ENCODE data around the gene ZNF106. TPM values are rescaled to one million over a fixed set of nuclear protein-coding genes. Genes with fewer than 3 reads are reported as not detected.

Gene ZNF106
- polyA plus RNA-seq, 3 donors, result 29.0 to 121 (median 69.2) TPM

GRCh38 chr15:42395838-42396237, 95.1 kb downstream of the ZNF106 start:
- TF ChIP-seq, protein P1, sequence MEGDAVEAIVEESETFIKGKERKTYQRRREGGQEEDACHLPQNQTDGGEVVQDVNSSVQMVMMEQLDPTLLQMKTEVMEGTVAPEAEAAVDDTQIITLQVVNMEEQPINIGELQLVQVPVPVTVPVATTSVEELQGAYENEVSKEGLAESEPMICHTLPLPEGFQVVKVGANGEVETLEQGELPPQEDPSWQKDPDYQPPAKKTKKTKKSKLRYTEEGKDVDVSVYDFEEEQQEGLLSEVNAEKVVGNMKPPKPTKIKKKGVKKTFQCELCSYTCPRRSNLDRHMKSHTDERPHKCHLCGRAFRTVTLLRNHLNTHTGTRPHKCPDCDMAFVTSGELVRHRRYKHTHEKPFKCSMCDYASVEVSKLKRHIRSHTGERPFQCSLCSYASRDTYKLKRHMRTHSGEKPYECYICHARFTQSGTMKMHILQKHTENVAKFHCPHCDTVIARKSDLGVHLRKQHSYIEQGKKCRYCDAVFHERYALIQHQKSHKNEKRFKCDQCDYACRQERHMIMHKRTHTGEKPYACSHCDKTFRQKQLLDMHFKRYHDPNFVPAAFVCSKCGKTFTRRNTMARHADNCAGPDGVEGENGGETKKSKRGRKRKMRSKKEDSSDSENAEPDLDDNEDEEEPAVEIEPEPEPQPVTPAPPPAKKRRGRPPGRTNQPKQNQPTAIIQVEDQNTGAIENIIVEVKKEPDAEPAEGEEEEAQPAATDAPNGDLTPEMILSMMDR (IDR thresholded peaks at IDR 0.05), result no peak
- no peak overlapping the region for H3K27ac Mint-ChIP-seq
- H3K36me3 Mint-ChIP-seq, result peaks cover 46 to 68% of the 10 kb centered on the region in 2 donors
- no peak overlapping the region for H3K4me3 Mint-ChIP-seq
- H4K20me1 ChIP-seq (ENCODE audit: insufficient read depth, low read length), result no peaks in the 10 kb centered on the region
- no peaks in the 10 kb centered on the region for H3K27me3 ChIP-seq (ENCODE audit: control insufficient read depth in 2 of 2, insufficient read depth in 2 of 2, low read length in 2 of 2)
- no peaks in the 10 kb centered on the region for H3K9me3 Mint-ChIP-seq
- H3K27me3 Mint-ChIP-seq (ENCODE audit: low read depth in 3 of 3), result peaks cover 0 to 2% (median 0%) of the 10 kb centered on the region in 3 donors
- no peaks in the 10 kb centered on the region for H3K4me1 Mint-ChIP-seq
- no peak overlapping the region for H3K4me3 ChIP-seq (replicated peaks in 1 of 3; ENCODE audit: low read depth in 2 of 3, low read length in 3 of 3)
- H3K79me2 ChIP-seq (ENCODE audit: insufficient read depth, low read length), result no peaks in the 10 kb centered on the region
- peaks cover 37 to 74% of the 10 kb centered on the region in 2 donors for H3K36me3 ChIP-seq (replicated peaks in 1 of 2; ENCODE audit: control insufficient read depth in 1 of 2, insufficient read depth in 2 of 2, low read length in 2 of 2)
- H3K9ac ChIP-seq (ENCODE audit: insufficient read depth, low read length, poor library complexity, severe bottlenecking), result no peak overlapping the region
- no peak overlapping the region for H3K4me2 ChIP-seq (replicated peaks; ENCODE audit: extremely low read depth, low read length, poor library complexity, severe bottlenecking)
- no peak overlapping the region for H3K27ac ChIP-seq (ENCODE audit: low read depth in 1 of 2, low read length in 2 of 2)
- intact Hi-C loops (cut with micrococcal nuclease), result no loop called here
- WGBS (ENCODE audit: insufficient coverage), result 80% methylated on average over 1 of the region's 1 CpG
- DNase-seq, result no peak
- H2AFZ ChIP-seq (ENCODE audit: insufficient read depth, low read depth, low read length, poor library complexity, severe bottlenecking), result no peak overlapping the region
- H3K4me1 ChIP-seq (ENCODE audit: control insufficient read depth in 1 of 2, insufficient read depth in 2 of 2, low read length in 2 of 2), result no peaks in the 10 kb centered on the region
- H3K9me3 ChIP-seq (replicated peaks in 1 of 2; ENCODE audit: control insufficient read depth in 1 of 2, insufficient read depth in 1 of 2, low read length in 2 of 2), result no peaks in the 10 kb centered on the region

- Mint-ChIP-seq H3K4me1 (no peaks in the 10 kb centered on the region), H3K27ac (peak overlapping the region in 3 of 7 donors; percentile 47 to 72 (median 47))
Observed at GRCh38 chr15:42394106-42394505, 96.8 kb downstream of the ZNF106 start.

More at GRCh38 chr15:42394106-42394505, 96.8 kb downstream of the ZNF106 start:
- no peak overlapping the region for H3K9ac ChIP-seq (ENCODE audit: insufficient read depth, low read length, poor library complexity, severe bottlenecking)
- H4K20me1 ChIP-seq (ENCODE audit: insufficient read depth, low read length), result no peaks in the 10 kb centered on the region
- Mint-ChIP-seq H3K36me3 (peaks cover 41 to 65% of the 10 kb centered on the region in 2 donors), H3K27me3 (ENCODE audit: low read depth in 3 of 3) (peaks cover 0 to 2% (median 0%) of the 10 kb centered on the region in 3 donors), H3K4me3 (no peak overlapping the region), H3K9me3 (no peaks in the 10 kb centered on the region)
- no peak overlapping the region for H3K27ac ChIP-seq (ENCODE audit: low read depth in 1 of 2, low read length in 2 of 2)
- no peaks in the 10 kb centered on the region for H3K27me3 ChIP-seq (ENCODE audit: control insufficient read depth in 2 of 2, insufficient read depth in 2 of 2, low read length in 2 of 2)
- no peaks in the 10 kb centered on the region for H3K9me3 ChIP-seq (replicated peaks in 1 of 2; ENCODE audit: control insufficient read depth in 1 of 2, insufficient read depth in 1 of 2, low read length in 2 of 2)
- H3K36me3 ChIP-seq (replicated peaks in 1 of 2; ENCODE audit: control insufficient read depth in 1 of 2, insufficient read depth in 2 of 2, low read length in 2 of 2), result peaks cover 33 to 70% of the 10 kb centered on the region in 2 donors
- TF ChIP-seq, protein P1 (IDR thresholded peaks at IDR 0.05), result no peak
- no peak for DNase-seq
- no peak overlapping the region for H3K4me3 ChIP-seq (replicated peaks in 1 of 3; ENCODE audit: low read depth in 2 of 3, low read length in 3 of 3)
- no peaks in the 10 kb centered on the region for H3K4me1 ChIP-seq (ENCODE audit: control insufficient read depth in 1 of 2, insufficient read depth in 2 of 2, low read length in 2 of 2)
- 97% methylated on average over 8 of the region's 13 CpGs for WGBS (ENCODE audit: insufficient coverage)
- H2AFZ ChIP-seq (ENCODE audit: insufficient read depth, low read depth, low read length, poor library complexity, severe bottlenecking), result no peak overlapping the region
- intact Hi-C loops (cut with micrococcal nuclease), result no loop called here
- no peaks in the 10 kb centered on the region for H3K79me2 ChIP-seq (ENCODE audit: insufficient read depth, low read length)
- H3K4me2 ChIP-seq (replicated peaks; ENCODE audit: extremely low read depth, low read length, poor library complexity, severe bottlenecking), result no peak overlapping the region

Data from CD14-positive monocyte (primary cell).